ENCODE measurements around the gene TSPAN16.
"Not testable (repeated sequence)": the region's sequence is repeated elsewhere in the genome, so short reads cannot be mapped to it uniquely, and the experiment has no call there.

The TSPAN16 gene

GRCh38 chr19:11347546-11348039 lies 51.6 kb downstream of the TSPAN16 start:
- DNase-seq, result no peak

GRCh38 chr19:11349171-11349570 lies 53.2 kb downstream of the TSPAN16 start:
- no peak for DNase-seq

- not testable (repeated sequence) for DNase-seq
Observed at GRCh38 chr19:11354102-11354501, 58.1 kb downstream of the TSPAN16 start.

- DNase-seq, result peak; percentile 86
Observed at GRCh38 chr19:11355160-11356073, 59.5 kb downstream of the TSPAN16 start, which contains the start of gene PLPPR2. Gene PLPPR2, plus strand, starts transcription at chr19:11355432. Its CDS starts 2,242 bp downstream, at chr19:11357674.

GRCh38 chr19:11356074-11356397 lies 60.1 kb downstream of the TSPAN16 start:
- DNase-seq, result no peak

- no peak for DNase-seq
Observed at GRCh38 chr19:11356676-11357550, 61.0 kb downstream of the TSPAN16 start.

- no peak for DNase-seq
Observed at GRCh38 chr19:11359421-11359820, 63.5 kb downstream of the TSPAN16 start.

- DNase-seq, result no peak
Observed at GRCh38 chr19:11361037-11361770, 65.2 kb downstream of the TSPAN16 start.

- DNase-seq, result no peak
Observed at GRCh38 chr19:11361771-11362731, 66.1 kb downstream of the TSPAN16 start.

- no peak for DNase-seq
Observed at GRCh38 chr19:11363881-11364280, 67.9 kb downstream of the TSPAN16 start.

- no peak for DNase-seq
Observed at GRCh38 chr19:11364296-11364904, 68.4 kb downstream of the TSPAN16 start.

GRCh38 chr19:11364935-11365334 lies 69.0 kb downstream of the TSPAN16 start:
- DNase-seq, result no peak

Data from activated CD4-positive, alpha-beta T cell treated with anti-CD3 and anti-CD28 coated beads, Interleukin-2, Interleukin-6, amounts not matched to agents 100 ng/mL and 50 ng/mL, durations not matched to agents 16 hours and 8 hours (primary cell).